ENCODE data around the gene UBAC2. TPM values are rescaled to one million over a fixed set of nuclear protein-coding genes. Genes with fewer than 3 reads are reported as not detected.

The UBAC2 gene
- total RNA-seq, 3 donors from 2014 or later, result 57.4 to 74.2 (median 67.5) TPM

DNA sequence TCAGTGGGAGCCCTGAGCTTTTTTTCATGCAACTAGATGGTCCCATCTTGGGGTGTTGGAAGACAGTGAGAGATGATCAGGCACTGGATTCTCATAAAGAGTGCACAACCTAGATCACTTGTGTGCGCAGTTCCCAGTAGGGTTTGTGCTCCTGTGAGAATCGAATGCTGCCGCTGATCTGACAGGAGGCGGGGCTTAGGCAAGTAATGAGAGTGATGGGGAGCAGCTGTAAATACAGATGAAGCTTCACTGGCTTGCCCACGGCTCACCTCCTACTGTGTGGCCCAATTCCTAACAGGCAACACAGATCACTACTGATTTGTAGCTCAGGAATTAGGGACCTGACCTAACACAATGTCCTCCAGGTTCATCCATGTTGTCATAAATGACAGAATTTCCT, 43.6 kb upstream of the UBAC2 start:
- H3K4me1 ChIP-seq (ENCODE audit: low read depth), result no peaks in the 10 kb centered on the region
- no peak for DNase-seq
- H3K9me3 ChIP-seq, result no peaks in the 10 kb centered on the region
- TF ChIP-seq, protein P1, sequence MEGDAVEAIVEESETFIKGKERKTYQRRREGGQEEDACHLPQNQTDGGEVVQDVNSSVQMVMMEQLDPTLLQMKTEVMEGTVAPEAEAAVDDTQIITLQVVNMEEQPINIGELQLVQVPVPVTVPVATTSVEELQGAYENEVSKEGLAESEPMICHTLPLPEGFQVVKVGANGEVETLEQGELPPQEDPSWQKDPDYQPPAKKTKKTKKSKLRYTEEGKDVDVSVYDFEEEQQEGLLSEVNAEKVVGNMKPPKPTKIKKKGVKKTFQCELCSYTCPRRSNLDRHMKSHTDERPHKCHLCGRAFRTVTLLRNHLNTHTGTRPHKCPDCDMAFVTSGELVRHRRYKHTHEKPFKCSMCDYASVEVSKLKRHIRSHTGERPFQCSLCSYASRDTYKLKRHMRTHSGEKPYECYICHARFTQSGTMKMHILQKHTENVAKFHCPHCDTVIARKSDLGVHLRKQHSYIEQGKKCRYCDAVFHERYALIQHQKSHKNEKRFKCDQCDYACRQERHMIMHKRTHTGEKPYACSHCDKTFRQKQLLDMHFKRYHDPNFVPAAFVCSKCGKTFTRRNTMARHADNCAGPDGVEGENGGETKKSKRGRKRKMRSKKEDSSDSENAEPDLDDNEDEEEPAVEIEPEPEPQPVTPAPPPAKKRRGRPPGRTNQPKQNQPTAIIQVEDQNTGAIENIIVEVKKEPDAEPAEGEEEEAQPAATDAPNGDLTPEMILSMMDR (IDR thresholded peaks at IDR 0.05), result no peak
- no peak overlapping the region for H3K4me3 ChIP-seq
- intact Hi-C loops (cut with DNase I, micrococcal nuclease), result no loop called here
- no peak for ATAC-seq
- no peaks in the 10 kb centered on the region for H3K36me3 ChIP-seq (ENCODE audit: low read depth)

DNA sequence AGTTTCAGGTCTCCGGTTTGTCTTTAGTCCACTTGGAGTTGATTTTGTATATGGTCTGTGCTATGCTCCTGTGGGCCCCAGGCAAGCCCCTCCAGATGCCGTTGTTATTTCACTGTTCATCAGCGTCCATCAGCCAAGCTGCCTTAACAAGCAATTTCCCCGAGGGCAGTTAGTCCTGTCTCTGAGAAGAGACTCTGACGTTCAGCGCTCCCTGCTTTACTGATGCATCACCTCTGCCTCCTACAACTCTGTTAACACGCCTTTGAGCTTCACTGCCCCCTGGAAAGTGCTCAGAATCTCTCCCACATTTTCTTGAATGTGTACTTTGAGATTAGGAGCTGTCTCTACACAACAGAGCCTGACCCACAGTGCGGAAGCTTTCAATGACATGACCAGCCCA, 41.8 kb upstream of the UBAC2 start:
- Histone ChIP-seq H3K36me3 (ENCODE audit: low read depth) (no peaks in the 10 kb centered on the region), H3K4me1 (ENCODE audit: low read depth) (no peaks in the 10 kb centered on the region), H3K9me3 (no peaks in the 10 kb centered on the region), H3K4me3 (no peak overlapping the region)
- no peak for DNase-seq
- TF ChIP-seq, protein P1 (IDR thresholded peaks at IDR 0.05), result no peak
- no peak for ATAC-seq
- intact Hi-C loops (cut with DNase I, micrococcal nuclease), result no loop called here

DNA sequence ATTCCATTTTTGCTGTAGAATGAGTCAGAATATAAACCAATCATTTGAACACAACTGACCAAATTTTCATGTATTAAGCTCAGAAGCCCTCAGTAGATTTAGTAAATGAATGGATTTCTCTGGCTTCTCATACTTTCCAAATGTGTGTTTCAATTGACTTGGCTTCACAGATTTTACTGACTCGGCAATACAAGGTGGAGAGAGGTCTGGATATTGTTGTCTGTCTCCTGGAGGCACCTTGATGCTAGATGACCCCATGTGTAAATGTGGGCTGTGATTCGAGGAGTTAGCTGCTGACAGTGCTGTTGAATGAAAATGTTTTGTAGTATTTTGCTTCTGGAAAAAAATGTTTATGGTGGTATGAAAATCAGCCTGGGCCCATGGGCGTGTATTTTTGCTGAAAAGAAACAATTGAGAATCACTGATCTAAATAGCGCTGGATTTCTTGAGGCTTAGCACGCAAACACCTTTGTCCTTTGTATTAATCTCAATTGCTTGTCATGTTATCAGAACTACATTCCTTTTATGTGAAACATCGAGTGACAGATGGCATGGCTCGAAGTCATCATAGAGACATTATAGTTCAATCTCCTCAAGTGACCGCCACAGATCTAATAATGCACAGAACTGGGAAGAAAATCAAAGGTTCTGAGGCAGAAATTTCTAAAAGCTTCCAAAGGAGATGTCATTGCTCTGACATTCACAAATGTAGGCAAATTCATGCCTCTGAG, 41.2 kb upstream of the UBAC2 start:
- no peak for DNase-seq
- H3K4me3 ChIP-seq, result no peak overlapping the region
- H3K36me3 ChIP-seq (ENCODE audit: low read depth), result no peaks in the 10 kb centered on the region
- TF ChIP-seq, protein P1 (IDR thresholded peaks at IDR 0.05), result no peak
- intact Hi-C loops (cut with DNase I, micrococcal nuclease), result no loop called here
- no peaks in the 10 kb centered on the region for H3K4me1 ChIP-seq (ENCODE audit: low read depth)
- no peak for ATAC-seq
- H3K9me3 ChIP-seq, result no peaks in the 10 kb centered on the region

DNA sequence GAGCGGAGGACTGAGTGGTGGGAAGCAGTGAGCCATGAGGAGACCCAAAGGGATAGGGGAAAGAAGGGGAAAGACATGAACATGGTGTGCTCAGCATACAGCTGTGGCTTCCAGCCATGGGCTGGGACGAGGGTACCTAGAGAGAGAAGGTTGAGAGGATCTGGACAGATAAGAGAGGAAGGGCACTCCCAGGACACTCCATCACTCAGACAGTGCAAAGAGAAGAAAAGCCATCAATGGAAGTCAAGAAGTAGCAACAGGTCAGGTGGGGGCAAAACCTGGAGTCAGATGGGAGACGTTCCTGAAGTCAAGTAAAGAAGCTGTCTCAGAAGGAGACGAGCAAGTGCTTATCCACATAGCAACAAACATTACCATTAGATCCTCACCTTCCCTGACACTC, 40.2 kb upstream of the UBAC2 start:
- H3K4me3 ChIP-seq, result no peak overlapping the region
- H3K36me3 ChIP-seq (ENCODE audit: low read depth), result no peaks in the 10 kb centered on the region
- no peaks in the 10 kb centered on the region for H3K4me1 ChIP-seq (ENCODE audit: low read depth)
- intact Hi-C loops (cut with DNase I, micrococcal nuclease), result no loop called here
- no peaks in the 10 kb centered on the region for H3K9me3 ChIP-seq
- no peak for ATAC-seq
- TF ChIP-seq, protein P1 (IDR thresholded peaks at IDR 0.05), result no peak
- no peak for DNase-seq

DNA sequence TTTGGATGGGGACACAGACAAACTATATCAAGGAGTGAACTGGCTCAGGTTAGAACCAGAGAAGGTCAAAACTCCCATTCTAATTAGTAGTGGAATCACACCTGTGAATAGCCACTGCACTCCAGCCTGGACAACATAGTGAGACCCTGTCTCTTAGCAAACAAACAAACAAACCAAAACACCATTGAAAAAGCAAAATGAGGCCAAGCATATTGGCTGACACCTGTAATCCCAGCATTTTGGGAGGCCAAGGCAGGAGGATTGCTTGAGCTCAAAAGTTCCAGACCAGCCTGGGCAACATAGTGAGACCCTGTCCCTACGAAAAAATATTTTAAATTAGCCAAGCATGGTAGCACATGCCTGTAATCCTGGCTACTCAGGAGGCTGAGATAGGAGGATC, 39.1 kb upstream of the UBAC2 start:
- TF ChIP-seq, protein P1 (IDR thresholded peaks at IDR 0.05), result no peak
- ATAC-seq (no peak), DNase-seq (no peak)
- intact Hi-C loops (cut with DNase I, micrococcal nuclease), result no loop called here
- Histone ChIP-seq H3K9me3 (no peaks in the 10 kb centered on the region), H3K36me3 (ENCODE audit: low read depth) (no peaks in the 10 kb centered on the region), H3K4me3 (no peak overlapping the region), H3K4me1 (ENCODE audit: low read depth) (no peaks in the 10 kb centered on the region)
